ENCODE data around the gene KLHL7.
"Not testable (repeated sequence)": the region's sequence is repeated elsewhere in the genome, so short reads cannot be mapped to it uniquely, and the experiment has no call there.

The KLHL7 gene

DNA sequence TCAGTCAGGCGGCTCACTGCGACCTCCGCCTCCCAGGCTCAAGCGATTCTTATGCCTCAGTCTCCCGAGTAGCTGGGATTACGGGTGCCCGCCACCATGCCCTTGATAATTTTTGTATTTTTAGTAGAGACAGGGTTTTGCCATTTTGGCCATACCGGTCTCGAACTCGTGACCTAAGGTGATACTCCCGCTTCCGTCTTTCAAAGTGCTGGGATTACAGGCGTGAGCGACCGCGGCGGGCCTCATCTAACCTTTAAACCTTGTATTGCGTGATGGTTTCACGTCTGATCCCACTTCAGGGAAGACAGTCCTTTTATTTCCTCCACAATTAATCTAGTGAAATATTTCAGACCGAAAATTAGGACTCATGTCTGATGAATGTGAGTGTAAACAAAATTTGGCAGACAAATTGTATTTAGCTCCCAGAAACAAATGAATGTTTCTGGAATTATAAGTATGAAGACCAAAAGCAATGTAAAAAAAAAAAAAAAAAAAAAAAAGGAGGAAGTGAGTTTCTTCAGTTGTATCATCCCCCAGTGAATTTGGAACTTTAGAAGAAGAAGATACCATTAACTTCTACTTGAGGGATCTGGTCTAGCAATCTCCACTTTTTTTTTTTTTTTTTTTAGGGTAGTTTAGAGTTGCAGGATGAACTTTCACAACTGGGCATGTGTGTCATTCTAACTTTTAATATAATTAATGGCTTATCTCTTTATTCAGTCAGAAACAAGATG, 77.9 kb downstream of the KLHL7 start:
- no peak for DNase-seq (ENCODE audit: low read depth)

- DNase-seq (ENCODE audit: low read depth): no peak
These were observed 78.7 kb downstream of the KLHL7 start for GRCh38 chr7:23184291-23184690.

DNA sequence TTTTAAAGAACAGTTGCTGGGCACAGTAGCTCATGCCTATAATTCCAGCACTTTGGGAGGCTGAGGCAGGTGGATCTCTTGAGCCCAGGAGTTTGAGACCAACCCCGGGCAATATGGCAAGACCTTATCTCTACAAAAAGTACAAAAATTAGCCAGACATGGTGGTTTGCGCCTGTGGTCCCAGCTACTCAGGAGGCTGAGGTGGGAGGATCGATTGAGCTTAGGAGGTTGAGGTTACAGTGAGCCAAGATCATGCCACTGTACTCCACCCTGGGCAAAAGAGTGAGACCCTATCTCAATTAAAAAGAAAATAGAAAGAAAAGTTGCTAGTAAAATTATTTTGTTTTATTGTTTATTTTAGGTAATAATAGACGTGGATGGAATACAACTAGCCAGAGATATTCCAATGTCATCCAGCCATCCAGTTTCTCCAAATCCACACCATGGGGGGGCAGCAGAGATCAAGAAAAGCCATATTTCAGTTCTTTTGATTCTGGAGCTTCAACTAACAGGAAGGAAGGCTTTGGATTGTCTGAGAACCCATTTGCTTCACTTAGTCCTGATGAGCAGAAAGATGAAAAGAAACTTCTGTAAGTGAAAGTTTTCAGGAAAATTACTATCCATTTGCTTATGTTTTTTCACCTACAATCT, 79.2 kb downstream of the KLHL7 start:
- no peak for DNase-seq (ENCODE audit: low read depth)

- DNase-seq (ENCODE audit: low read depth): no peak
These were observed 80.4 kb downstream of the KLHL7 start for GRCh38 chr7:23185980-23186379.

- no peak for DNase-seq (ENCODE audit: low read depth)
These were observed 85.4 kb downstream of the KLHL7 start for GRCh38 chr7:23191022-23191421.

- not testable (repeated sequence) for DNase-seq (ENCODE audit: low read depth)
These were observed 88.2 kb downstream of the KLHL7 start for GRCh38 chr7:23193650-23194227.

- no peak for DNase-seq (ENCODE audit: low read depth)
These were observed 90.7 kb downstream of the KLHL7 start for GRCh38 chr7:23196306-23196705.

DNA sequence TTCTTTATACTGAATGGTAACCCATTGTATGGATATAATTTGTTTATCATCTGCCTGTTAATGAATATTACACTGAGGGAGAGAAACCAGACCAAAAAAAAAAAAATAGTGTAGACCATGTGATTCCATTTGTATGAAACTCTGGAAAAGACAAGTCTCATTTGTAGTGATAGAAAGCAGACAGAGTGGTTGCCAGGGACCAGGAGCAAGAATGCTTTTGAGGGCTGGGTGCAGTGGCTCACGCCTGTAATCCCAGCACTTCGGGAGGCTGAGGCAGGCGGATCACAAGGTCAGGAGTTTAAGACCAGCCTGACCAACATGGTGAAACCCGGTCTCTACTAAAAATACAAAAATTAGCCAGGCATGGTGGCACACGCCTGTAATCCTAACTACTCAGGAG, 92.2 kb downstream of the KLHL7 start:
- not testable (repeated sequence) for DNase-seq (ENCODE audit: low read depth)

DNA sequence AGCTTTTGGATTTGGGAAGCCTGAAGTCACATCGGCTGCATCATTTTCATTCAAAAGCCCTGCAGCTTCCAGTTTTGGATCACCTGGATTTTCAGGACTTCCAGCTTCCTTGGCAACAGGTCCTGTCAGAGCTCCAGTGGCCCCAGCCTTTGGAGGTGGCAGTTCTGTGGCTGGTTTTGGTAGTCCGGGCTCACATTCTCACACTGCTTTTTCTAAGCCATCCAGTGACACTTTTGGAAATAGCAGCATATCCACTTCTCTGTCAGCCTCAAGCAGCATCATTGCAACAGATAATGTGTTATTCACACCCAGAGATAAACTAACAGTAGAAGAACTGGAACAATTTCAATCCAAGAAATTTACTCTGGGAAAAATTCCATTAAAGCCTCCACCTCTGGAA, 94.7 kb downstream of the KLHL7 start:
- no peak for DNase-seq (ENCODE audit: low read depth)

DNA sequence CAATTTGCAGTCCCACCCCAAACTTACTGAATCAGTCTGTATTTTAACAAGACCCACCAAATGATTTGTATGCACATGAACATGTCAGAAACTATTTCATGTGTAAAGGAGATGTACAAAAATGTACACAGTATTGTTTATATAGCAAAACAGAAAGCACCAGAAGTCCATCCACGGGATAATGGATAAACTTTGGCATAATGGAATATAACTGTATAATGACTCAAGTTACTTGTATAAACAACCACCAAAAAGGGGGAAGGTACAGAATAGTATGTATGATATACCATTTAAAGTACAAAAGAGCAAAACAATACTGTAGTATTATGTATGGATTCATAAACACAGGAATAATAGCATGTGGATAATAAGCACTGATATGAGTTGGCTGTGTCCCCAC, 98.7 kb downstream of the KLHL7 start:
- no peak for DNase-seq (ENCODE audit: low read depth)

DNA sequence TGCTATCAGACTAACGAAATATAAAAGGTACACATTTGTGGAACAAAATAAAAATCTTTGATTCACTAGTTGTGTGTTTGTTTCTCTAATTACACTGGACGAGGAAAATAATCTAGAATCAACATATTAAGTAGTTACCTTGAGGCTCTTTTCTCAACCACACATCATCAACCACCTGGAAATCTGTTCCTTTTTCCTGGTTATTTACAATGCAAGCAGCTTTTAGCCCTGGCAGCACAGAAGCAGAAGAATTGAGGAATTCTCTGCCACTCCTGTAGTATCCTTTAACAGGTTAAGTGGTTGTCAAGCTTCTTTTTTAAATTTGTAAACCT, 100.0 kb downstream of the KLHL7 start:
- DNase-seq (ENCODE audit: low read depth): no peak

DNA sequence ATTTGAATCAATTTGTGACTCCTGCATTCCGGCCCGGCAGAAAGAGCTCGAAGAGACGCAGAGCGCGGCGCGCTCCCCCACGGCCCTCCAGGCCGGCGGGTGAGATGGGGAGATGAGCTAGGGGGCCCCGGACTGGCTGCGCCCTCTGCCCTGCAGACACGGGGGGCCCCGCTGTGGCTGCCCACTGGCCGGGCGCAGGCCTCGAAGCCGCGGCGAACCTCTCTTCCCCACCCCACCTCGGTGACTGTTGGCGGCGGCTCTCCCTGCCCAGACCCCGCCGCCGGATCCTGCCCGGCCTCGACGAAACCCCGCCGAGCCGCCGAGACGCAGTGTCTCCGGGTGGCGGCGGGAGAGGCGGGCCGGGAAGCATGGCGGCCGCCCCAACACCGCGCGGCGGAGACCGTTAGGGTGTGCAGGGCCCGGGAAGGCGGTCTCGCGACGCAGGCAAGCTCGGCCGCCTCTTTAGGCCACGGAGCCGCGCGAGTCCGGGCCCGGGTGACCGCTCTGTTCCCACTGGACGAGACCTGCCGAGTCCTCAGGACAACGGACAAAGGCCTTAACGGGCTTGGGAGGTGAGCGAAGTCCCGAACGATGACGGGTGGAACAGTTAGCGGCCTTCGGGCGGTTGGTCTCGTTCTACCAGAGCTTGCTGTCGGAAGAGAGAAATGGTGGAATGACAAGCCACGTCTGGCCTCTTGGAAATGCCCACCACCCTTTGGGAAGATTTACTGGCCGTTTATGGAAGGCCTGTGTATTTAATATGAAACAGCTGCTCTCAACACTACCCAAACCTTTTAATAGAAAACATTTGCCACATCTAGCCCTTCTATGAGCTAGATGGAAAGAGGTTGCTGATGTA, 100.6 kb downstream of the KLHL7 start:
- no peak for DNase-seq (ENCODE audit: low read depth)

- DNase-seq (ENCODE audit: low read depth): no peak
These were observed 101.4 kb downstream of the KLHL7 start for GRCh38 chr7:23207021-23207420.

GRCh38 chr7:23207884-23208283, 102.3 kb downstream of the KLHL7 start:
- DNase-seq (ENCODE audit: low read depth): no peak

DNA sequence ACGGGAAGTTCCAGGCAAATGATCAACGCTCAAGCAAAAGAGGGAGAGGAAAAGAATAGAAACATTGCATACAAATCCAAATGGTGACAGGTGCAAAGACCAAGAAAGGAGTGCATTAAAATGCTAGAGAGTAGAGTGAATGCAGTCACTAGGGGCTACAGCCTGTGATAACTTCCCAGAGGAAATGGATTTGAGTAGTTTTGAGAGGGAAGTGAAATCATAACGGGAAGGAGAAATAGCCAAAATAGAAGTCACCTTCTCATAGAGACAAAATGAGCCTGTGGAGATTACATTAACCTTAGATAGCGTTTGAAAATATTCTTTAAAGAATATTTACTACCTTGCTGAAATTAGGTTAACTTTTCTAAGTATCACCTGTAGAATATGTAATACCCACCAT, 102.7 kb downstream of the KLHL7 start:
- DNase-seq (ENCODE audit: low read depth): no peak

DNA sequence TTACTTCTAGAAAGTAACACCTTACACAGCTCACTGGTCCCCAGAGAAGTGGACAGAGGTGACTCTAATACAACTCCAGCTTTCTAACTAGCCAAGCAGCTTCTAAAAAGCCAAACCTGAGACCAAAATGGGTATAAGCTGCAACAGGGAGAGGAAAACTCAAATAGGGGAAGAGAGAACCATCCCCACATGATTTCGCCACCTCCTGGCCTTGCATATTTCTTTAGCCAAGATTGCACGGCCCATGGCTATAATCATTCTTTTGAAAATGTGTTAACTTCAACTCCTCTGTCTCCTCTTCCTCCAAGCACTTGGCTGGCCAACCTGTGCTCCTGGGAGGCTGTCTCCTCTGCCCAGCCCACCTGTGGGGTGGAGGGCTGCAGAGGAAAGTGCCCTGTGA, 104.9 kb downstream of the KLHL7 start:
- no peak for DNase-seq (ENCODE audit: low read depth)

GRCh38 chr7:23211589-23211988, 106.0 kb downstream of the KLHL7 start:
- DNase-seq (ENCODE audit: low read depth): no peak

GRCh38 chr7:23212395-23212794, 106.8 kb downstream of the KLHL7 start:
- DNase-seq (ENCODE audit: low read depth): no peak

- no peak for DNase-seq (ENCODE audit: low read depth)
These were observed 107.3 kb downstream of the KLHL7 start for GRCh38 chr7:23212841-23213240.

GRCh38 chr7:23213755-23214154, 108.2 kb downstream of the KLHL7 start:
- DNase-seq (ENCODE audit: low read depth): no peak

DNA sequence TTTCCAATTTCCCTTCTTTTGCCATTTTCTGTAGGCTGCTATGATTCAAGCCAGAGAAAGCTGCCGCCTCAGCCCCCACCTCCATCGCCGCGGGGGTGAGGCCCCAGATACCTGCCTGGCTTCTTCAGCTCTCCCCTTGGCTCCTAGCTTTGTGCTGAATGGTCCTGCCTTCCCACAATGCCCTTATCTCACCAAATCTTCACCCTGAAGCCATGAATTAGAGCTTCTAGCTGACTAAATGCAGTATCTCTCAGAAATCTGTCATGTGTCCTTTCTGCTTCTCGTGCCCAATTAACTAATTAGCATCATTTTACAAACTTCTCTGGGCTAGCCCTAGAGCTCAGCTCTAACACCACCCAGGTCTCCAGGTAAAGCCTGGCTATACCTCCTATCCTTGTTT, 108.8 kb downstream of the KLHL7 start:
- no peak for DNase-seq (ENCODE audit: low read depth)

DNA sequence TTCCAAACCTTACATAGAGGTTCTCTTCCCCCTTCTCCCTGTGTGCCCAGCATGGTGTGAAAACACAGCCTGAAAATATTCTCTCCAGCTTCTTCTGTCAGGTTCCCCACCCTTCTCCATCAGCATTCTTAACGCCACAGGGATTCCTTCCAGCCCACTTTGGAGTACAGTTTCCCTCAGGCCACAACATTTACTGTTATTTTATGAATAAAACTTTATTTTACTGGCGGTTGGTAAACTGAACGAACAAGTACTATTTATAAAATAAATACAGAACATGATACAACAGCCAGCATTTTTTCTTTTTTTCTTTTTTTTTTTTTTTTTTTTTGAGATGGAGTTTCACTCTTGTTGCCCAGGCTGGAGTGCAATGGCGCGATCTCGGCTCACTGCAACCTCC, 109.4 kb downstream of the KLHL7 start:
- DNase-seq (ENCODE audit: low read depth): no peak

DNA sequence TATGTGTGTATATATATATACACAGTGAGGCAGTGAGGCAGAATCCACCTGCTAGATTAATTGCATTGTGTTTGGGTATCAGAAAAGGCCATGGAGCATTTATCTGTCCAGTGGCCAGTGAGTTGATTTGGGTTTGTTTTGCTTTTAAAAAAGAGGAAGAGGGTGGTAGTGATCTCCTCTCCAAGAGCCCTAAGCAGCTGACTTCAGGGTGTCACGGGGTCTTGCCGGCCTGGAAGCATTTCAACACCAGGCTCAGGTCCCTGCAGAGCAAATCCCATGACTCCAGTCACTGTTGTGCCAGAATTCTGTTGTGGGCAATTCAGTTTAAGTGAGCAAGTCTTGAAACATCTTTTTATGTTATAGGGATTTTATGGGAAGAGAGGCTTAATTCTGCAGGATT, 110.4 kb downstream of the KLHL7 start:
- no peak for DNase-seq (ENCODE audit: low read depth)
